HG03354 (cell line): Measurements from ENCODE around the gene SCFD1.
"Not testable (repeated sequence)": the region's sequence is repeated elsewhere in the genome, so short reads cannot be mapped to it uniquely, and the experiment has no call there.

Experiments
- ATAC-seq: cut with Tn5 transposase; IDR thresholded peaks from one replicate; pipeline ENCODE4 v1.9.1; 2021; ENCODE audit warnings: mild to moderate bottlenecking; ENCODE audit not compliant: unreplicated experiment, poor library complexity, severe bottlenecking

Gene SCFD1

GRCh38 chr14:30607156-30607780 lies 14.9 kb upstream of the SCFD1 start:
- no peak for ATAC-seq

DNA sequence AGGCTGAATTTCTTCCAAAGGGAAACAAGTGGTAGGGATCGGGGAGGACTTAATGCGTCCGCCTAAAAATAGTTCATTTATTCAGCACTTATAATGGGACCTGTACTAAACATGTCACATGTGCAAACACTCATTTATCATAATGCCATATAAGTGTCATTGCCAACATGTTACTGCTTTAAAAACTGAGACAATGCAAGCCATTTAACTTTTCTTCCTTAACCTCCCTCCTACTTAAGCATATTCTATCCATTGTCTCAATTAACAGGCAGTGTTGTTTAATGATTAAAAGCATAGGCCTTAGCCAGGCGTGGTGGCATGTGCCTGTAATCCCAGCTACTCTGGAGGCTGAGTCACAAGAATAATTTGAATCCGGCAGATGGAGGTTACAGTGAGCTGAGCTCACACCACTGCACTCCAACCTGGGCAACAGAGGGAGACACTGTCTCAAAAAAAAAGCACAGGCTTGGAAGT lies 13.5 kb upstream of the SCFD1 start:
- no peak for ATAC-seq

DNA sequence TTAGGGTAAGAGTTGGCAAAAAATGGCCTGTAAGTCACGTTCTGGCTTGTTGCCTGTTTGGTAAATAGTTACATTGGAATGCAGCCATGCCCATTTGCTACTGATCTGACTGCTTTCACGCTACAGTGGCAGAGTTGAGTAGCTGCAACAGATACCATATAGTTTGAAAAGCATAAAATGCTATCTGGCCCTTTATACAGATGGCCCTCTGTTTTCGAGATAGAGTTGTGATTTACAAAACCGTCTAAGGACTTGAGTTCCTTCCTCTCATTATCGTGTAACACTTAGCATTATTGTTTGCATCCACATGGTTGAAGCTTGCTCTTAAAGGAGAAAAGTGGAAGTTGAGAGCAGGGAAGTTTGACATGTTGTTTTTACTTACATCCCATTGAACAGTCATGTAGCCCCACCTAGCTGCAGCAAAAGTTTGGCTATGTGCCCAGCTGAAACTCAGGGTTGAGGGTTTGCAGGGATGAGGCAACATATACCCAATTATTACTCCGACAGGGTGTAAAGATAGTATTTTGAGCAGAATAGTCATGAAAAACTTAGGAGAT lies 11.3 kb upstream of the SCFD1 start:
- ATAC-seq = no peak

DNA sequence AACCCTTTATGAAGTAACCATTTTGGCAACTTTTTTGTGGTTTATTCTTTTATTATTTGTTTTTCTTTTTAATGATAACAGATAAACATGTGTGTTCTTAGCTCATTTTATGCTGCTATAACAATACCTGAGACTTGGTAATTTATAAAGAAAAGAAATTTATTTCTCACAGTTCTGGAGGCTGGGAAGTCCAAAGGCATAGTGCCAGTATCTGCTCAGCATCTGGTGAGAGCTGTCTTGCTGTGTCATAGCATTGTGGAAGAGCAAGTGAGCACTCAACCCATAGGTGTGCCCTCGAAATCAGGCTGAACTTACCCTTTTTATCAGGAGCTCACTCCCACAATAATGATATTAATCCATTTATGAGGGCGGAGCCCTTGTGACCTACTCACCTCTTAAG lies 8.0 kb upstream of the SCFD1 start:
- ATAC-seq = no peak

GRCh38 chr14:30620178-30620577 lies 1.9 kb upstream of the SCFD1 start:
- peak; percentile 48 for ATAC-seq

DNA sequence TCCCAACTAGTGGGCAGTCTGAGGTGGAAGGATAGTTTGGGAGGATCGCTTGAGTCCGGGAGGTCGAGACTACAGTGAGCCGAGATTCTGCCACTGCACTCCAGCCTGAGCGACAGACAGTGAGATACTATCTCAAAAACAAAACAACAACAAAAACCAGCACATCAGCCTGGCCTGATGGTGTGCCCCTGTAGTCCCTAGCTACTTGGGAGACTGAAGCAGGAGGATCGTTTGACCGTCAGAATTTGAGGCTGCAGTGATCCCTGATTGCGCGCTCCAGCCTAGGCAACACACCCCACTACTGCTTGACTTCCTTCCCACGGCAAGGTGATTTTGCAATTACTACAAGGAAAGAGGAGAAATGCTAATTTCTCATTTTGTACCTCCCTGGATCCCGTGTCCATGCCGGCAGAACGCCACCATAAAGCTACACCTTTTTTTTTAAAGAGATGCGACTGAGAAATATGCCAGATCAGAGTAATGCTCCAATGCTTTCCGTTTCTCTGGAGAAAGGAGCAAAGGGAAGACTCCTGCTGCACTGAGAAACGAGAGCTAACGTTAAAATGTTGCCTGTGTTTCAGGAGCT lies 672 bp upstream of the SCFD1 start:
- peak; percentile 20 for ATAC-seq

- ATAC-seq = no peak
These were observed 1.5 kb downstream of the SCFD1 start for GRCh38 chr14:30623412-30624131.

- ATAC-seq = no peak
These were observed 2.0 kb downstream of the SCFD1 start for GRCh38 chr14:30624132-30624423.

DNA sequence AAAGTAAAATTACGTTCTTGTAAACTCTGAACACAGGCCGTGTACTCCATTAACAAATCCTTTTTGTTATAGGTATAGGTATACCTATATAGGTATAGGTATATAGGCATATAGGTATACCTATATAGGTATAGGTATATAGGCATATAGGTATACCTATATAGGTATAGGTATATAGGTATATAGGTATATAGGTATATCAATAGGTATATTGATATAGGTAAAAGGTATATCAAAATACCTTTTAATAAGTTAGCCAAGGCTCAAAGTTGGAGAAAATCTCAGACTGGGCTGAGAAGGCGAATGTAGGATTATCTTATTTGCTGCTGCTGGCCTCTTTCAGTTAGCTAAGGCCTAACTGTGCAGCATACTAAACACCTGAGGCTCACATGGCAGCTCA lies 3.4 kb downstream of the SCFD1 start:
- no peak for ATAC-seq

GRCh38 chr14:30629432-30629831 lies 7.3 kb downstream of the SCFD1 start:
- not testable (repeated sequence) for ATAC-seq

DNA sequence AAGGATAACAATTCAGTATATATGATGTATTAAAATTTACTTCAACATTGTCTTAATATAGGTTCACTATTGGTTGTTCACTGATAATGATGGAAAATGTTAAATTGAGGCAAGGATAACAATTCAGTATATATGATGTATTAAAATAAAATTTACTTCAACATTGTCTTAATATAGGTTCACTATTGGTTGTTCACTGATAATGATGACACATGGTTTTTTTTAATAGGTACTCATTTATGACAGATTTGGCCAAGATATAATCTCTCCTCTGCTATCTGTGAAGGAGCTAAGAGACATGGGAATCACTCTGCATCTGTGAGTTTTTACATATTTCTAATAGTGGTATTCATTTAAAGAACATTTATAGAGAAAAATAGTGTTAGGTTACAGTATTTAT lies 8.1 kb downstream of the SCFD1 start:
- no peak for ATAC-seq

DNA sequence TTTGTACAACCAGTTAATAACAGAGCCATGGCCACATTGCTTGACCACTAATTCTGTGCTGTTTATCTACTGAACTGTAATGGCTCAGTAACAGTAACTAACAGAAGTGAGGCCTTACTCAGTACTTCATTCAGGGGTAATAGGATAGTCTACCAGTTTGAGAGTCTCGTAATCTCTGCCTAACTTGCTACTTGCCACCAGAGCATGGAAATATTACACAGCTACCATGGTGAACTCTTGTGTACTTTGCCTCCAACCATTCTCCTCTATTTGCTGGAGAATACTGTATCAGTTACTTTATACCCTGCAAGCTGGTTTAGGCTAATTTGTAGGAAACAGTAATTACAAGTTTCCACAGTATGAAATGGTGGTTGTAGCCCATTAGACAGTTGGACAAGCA lies 10.6 kb downstream of the SCFD1 start:
- ATAC-seq = no peak

- no peak for ATAC-seq
These were observed 16.8 kb downstream of the SCFD1 start for GRCh38 chr14:30638926-30639325.

GRCh38 chr14:30641207-30641606 lies 19.1 kb downstream of the SCFD1 start:
- no peak for ATAC-seq

DNA sequence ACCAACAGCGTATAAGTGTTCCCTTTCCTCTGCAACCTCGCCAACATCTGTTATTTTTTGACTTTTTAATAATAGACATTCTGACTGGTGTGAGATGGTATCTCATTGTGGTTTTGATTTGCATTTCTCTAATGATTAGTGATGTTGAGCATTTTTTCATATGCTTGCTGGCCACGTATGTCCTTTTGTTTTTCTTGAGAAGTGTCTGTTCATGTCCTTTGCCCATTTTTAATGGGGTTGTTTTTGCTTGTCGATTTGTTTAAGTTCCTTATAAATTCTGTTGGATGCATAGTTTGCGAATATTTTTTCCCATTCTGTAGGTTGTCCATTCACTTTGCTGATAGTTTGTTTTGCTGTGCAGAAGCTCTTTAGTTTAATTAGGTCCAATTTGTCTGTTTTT lies 22.3 kb downstream of the SCFD1 start:
- ATAC-seq = not testable (repeated sequence)

GRCh38 chr14:30645600-30645999 lies 23.5 kb downstream of the SCFD1 start:
- no peak for ATAC-seq

DNA sequence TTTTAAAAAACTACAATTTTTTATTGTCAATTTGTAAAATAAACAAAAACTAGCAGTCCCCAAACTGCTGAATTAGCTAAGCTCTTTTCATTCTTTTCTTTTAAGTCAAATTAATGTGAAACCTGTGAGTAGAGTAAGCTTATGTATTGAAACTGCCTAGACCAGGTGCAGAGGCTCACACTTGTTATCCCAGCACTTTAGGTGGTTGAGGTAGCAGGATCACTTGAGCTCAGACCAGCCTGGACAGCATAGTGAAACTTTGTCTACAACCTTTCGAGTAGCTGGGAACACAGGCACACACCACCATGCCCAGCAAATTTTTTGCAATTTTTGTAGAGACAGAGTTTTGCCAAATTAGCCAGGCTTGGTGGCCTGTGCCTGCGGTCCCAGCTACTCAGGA lies 26.4 kb downstream of the SCFD1 start:
- ATAC-seq = peak; percentile 59

DNA sequence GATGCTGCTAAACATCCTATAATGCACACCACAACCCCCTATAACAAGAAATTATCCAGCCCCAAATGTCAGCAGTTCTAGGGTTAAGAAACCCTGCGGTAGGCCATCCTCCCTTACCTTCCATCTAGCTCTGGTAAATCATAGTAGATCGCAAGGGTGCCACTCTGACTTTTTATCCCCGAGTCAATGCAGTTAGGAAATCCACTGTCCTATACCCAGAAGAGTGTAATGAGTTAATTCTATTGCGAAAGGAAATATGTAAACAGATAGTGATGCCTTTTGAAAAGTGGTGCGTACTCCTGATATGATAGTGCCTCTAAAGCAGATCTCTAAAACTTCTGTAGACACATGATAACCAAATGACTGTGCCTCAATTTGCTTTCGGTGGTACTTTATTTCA lies 29.8 kb downstream of the SCFD1 start:
- ATAC-seq = no peak

DNA sequence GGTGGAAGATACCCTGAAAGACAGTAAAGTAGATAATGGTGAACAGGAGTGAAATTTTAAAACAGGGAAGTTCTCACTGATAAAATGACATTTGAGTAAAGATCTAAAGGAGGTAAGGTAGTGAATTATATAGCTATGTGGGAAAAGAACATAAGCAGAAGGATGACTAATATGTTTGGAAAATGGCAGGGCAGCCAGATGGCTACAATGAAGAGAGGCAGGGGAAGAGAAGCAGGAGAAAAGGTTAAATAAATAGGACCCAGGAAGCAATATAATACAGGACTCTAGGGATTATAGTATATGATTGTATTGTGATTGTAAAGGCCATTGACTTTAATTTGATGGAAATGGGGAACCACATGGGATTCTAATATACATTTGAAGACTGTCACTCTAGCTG lies 33.0 kb downstream of the SCFD1 start:
- no peak for ATAC-seq

DNA sequence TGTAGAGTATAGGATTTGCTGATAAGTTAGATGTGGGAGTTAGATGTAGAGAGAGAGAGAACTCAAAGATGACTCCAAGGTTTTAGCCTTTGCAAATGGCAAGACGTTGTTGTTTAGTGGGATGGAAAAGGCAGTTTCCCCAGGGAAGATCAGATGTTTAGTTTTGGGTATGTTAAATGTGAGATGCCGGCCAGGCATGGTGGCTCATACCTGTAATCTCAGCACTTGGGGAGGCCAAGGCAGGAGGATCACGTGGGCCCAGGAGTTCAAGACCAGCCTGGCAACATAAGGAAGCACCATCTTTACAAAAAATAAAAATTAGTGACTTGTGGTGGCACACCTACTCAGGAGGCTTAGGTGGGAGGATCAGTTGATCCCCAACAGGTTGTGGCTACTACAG lies 33.5 kb downstream of the SCFD1 start:
- no peak for ATAC-seq

DNA sequence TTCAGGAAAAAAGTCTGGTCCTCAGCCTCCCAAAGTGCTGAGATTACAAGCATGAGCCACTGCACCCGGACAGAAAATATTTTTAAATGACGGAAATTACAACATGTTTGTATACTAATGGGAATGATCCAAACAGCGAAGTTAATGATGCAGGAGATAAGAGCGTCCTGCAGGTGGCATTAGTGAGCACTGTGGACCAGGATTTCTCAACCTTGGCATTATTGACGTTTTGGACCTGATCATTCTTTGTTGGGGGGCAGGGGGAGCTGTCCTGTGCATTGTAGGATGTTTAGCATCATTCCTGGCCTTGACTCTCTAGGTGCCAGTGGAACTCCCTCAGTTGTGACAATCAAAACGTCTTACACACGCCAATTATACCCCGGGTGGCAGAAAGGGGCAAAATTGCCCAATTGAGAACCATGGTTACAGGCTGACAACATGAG lies 34.1 kb downstream of the SCFD1 start:
- peak; percentile 61 for ATAC-seq
